Panc1 (cell line): ENCODE measurements around the gene RIMKLA.

Experiments
- CTCF ChIP-seq: fragments of 450-650 bp; IDR thresholded peaks from 2 replicates; pipeline ENCODE4 v1.5.1; 2017; ENCODE audit warnings: mild to moderate bottlenecking
- POLR2AphosphoS5 ChIP-seq: IDR thresholded peaks from 2 replicates; pipeline ENCODE4 v1.6.1; 2012; ENCODE audit warnings: mild to moderate bottlenecking, low read depth, low read length, moderate library complexity
- SIN3A ChIP-seq: IDR thresholded peaks from 2 replicates; pipeline ENCODE4 v1.6.1; 2012; ENCODE audit warnings: low read depth, mild to moderate bottlenecking, low read length, moderate library complexity, borderline replicate concordance; ENCODE audit not compliant: insufficient read depth

GRCh38 chr1:42454403-42454802, 73.8 kb downstream of the RIMKLA start:
- no peak for TF ChIP-seq CTCF
- no peak for TF ChIP-seq POLR2AphosphoS5
- TF ChIP-seq SIN3A: no peak
